RPMI7951 (cell line): ENCODE results near the gene TYROBP. TPM values are rescaled to one million over a fixed set of nuclear protein-coding genes. Genes with fewer than 3 reads are reported as not detected.
A peak's percentile ranks its signal among the peaks of the same experiment; 100 is the strongest.
"Not testable (repeated sequence)": the region's sequence is repeated elsewhere in the genome, so short reads cannot be mapped to it uniquely, and the experiment has no call there.

Experiments used
- DNase-seq: peaks from one replicate; pipeline ENCODE4 v3.0.0-alpha.2; 2012; ENCODE audit warnings: low read depth
- total RNA-seq: library from RNA; depleted of rRNA; stranded (reverse); fragments of >200 nt; shearing (Covaris generic); gene quantifications from 2 replicates; pipeline ENCODE4 v1.2.3, GENCODE V29; 2014; rRNA removed

TYROBP gene
- not detected in 2 replicates for total RNA-seq

GRCh38 chr19:35908010-35908441 lies at the start of gene TYROBP:
TSS of gene TYROBP (minus strand) at chr19:35908295. CDS start at chr19:35908228, 67 bp downstream.
- DNase-seq, result no peak

GRCh38 chr19:35957411-35957810 lies 49.3 kb upstream of the TYROBP start:
- not testable (repeated sequence) for DNase-seq

- peak; percentile 10 for DNase-seq
Measured at GRCh38 chr19:35955881-35956634, 48.0 kb upstream of the TYROBP start.

- DNase-seq, result peak; percentile 20
Measured at GRCh38 chr19:35949131-35949530, 41.0 kb upstream of the TYROBP start.

- no peak for DNase-seq
Measured at GRCh38 chr19:35946203-35946602, 38.1 kb upstream of the TYROBP start.

GRCh38 chr19:35945121-35945790 lies 37.2 kb upstream of the TYROBP start:
- DNase-seq, result no peak

GRCh38 chr19:35944556-35944955 lies 36.5 kb upstream of the TYROBP start:
- DNase-seq, result no peak

GRCh38 chr19:35943321-35944301 lies 35.5 kb upstream of the TYROBP start:
- no peak for DNase-seq

- DNase-seq, result no peak
Measured at GRCh38 chr19:35942235-35942634, 34.1 kb upstream of the TYROBP start.

- DNase-seq, result no peak
Measured at GRCh38 chr19:35940839-35941238, 32.7 kb upstream of the TYROBP start.

- no peak for DNase-seq
Measured at GRCh38 chr19:35940078-35940775, 32.1 kb upstream of the TYROBP start.

GRCh38 chr19:35939307-35940077 lies 31.4 kb upstream of the TYROBP start:
- DNase-seq, result no peak

GRCh38 chr19:35938282-35939224 lies 30.5 kb upstream of the TYROBP start:
- DNase-seq, result no peak

- DNase-seq, result no peak
Measured at GRCh38 chr19:35937345-35938281, 29.5 kb upstream of the TYROBP start.

- DNase-seq, result no peak
Measured at GRCh38 chr19:35936738-35937268, 28.7 kb upstream of the TYROBP start.

- peak; percentile 78 for DNase-seq
Measured at GRCh38 chr19:35935911-35936737, 28.0 kb upstream of the TYROBP start, which contains the start of gene LRFN3. TSS of gene LRFN3 (plus strand) at chr19:35936374. CDS start at chr19:35939426, 3,052 bp downstream.
